Measurements from ENCODE around the gene RAB5A.
"Not testable (repeated sequence)": the region's sequence is repeated elsewhere in the genome, so short reads cannot be mapped to it uniquely, and the experiment has no call there.

Gene RAB5A

GRCh38 chr3:19946832-19947548 is at the start of gene RAB5A:
TSS of gene RAB5A (plus strand) at chr3:19947097. CDS start at chr3:19950899, 3,802 bp downstream.
- DNase-seq (ENCODE audit: low read depth): peak; percentile 94

- DNase-seq (ENCODE audit: low read depth): no peak
Observed at GRCh38 chr3:19898721-19899120, 48.2 kb upstream of the RAB5A start.

GRCh38 chr3:19899264-19899663 is 47.6 kb upstream of the RAB5A start:
- no peak for DNase-seq (ENCODE audit: low read depth)

- not testable (repeated sequence) for DNase-seq (ENCODE audit: low read depth)
Observed at GRCh38 chr3:19899833-19900232, 47.1 kb upstream of the RAB5A start.

GRCh38 chr3:19901337-19901736 is 45.6 kb upstream of the RAB5A start:
- DNase-seq (ENCODE audit: low read depth): no peak

- DNase-seq (ENCODE audit: low read depth): no peak
Observed at GRCh38 chr3:19901918-19902317, 45.0 kb upstream of the RAB5A start.

GRCh38 chr3:19903649-19904048 is 43.2 kb upstream of the RAB5A start:
- DNase-seq (ENCODE audit: low read depth): no peak

- DNase-seq (ENCODE audit: low read depth): no peak
Observed at GRCh38 chr3:19907523-19907922, 39.4 kb upstream of the RAB5A start.

GRCh38 chr3:19911452-19911851 is 35.4 kb upstream of the RAB5A start:
- no peak for DNase-seq (ENCODE audit: low read depth)

- no peak for DNase-seq (ENCODE audit: low read depth)
Observed at GRCh38 chr3:19917167-19917566, 29.7 kb upstream of the RAB5A start.

- no peak for DNase-seq (ENCODE audit: low read depth)
Observed at GRCh38 chr3:19920401-19921080, 26.4 kb upstream of the RAB5A start.

GRCh38 chr3:19931180-19931692 is 15.7 kb upstream of the RAB5A start:
- DNase-seq (ENCODE audit: low read depth): no peak

- no peak for DNase-seq (ENCODE audit: low read depth)
Observed at GRCh38 chr3:19931767-19932188, 15.1 kb upstream of the RAB5A start.

GRCh38 chr3:19932422-19932821 is 14.5 kb upstream of the RAB5A start:
- no peak for DNase-seq (ENCODE audit: low read depth)

- no peak for DNase-seq (ENCODE audit: low read depth)
Observed at GRCh38 chr3:19934098-19934566, 12.8 kb upstream of the RAB5A start, which contains the start of gene EFHB. TSS of gene EFHB (minus strand) at chr3:19934217. CDS start at chr3:19934018, 199 bp downstream.

- no peak for DNase-seq (ENCODE audit: low read depth)
Observed at GRCh38 chr3:19937459-19938294, 9.2 kb upstream of the RAB5A start.

- no peak for DNase-seq (ENCODE audit: low read depth)
Observed at GRCh38 chr3:19938295-19938627, 8.6 kb upstream of the RAB5A start.

- no peak for DNase-seq (ENCODE audit: low read depth)
Observed at GRCh38 chr3:19940643-19941042, 6.3 kb upstream of the RAB5A start.

- DNase-seq (ENCODE audit: low read depth): no peak
Observed at GRCh38 chr3:19945534-19945933, 1.4 kb upstream of the RAB5A start.

- DNase-seq (ENCODE audit: low read depth): no peak
Observed at GRCh38 chr3:19945969-19946831, 697 bp upstream of the RAB5A start.

- peak; percentile 14 for DNase-seq (ENCODE audit: low read depth)
Observed at GRCh38 chr3:19947549-19948225, 790 bp downstream of the RAB5A start.

Data from T-helper 22 cell (primary cell).